ENCODE results near the gene VDR.

GRCh38 chr12:47862167-47862750 lies 42.5 kb downstream of the VDR start:
- TF ChIP-seq CTCF (conservative IDR thresholded peaks at IDR 0.05 in 1 of 2, IDR thresholded peaks at IDR 0.05 in 1 of 2; ENCODE audit: low read depth in 1 of 2, low read length in 2 of 2) (no peak), EZH2 (IDR thresholded peaks at IDR 0.05; ENCODE audit: low read length, missing control alignments) (no peak)
